Measurements from ENCODE around the gene CHAMP1. TPM values are rescaled to one million over a fixed set of nuclear protein-coding genes. Genes with fewer than 3 reads are reported as not detected.

CHAMP1 gene
- total and polyA plus RNA-seq, 2 of the 13 experiments (the other 11 are each of a cell fraction or from before 2014, with no cell fraction given) = 8.4 to 9.7 TPM

- no peak for TF ChIP-seq PLRG1 (conservative IDR thresholded peaks at IDR 0.05)
- TF ChIP-seq SMAD9 (CRISPR knock-in tag; IDR thresholded peaks at IDR 0.05) = no peak
- peak; percentile 94 for TF ChIP-seq MEIS2 (CRISPR knock-in tag; IDR thresholded peaks at IDR 0.05)
- TF ChIP-seq THAP11 (CRISPR knock-in tag; IDR thresholded peaks at IDR 0.05) = peak; percentile 85
- no peak for TF ChIP-seq ZBTB37 (CRISPR knock-in tag; IDR thresholded peaks at IDR 0.05)
- TF ChIP-seq ZNF530 (CRISPR knock-in tag; IDR thresholded peaks at IDR 0.05; ENCODE audit: low read depth) = no peak
- TF ChIP-seq ZNF451 (CRISPR knock-in tag; IDR thresholded peaks at IDR 0.05) = peak; percentile 51; the same call in 1 of the 2 replicates
- TF ChIP-seq EP300 (IDR thresholded peaks at IDR 0.05; ENCODE audit: low read depth in 2 of 2, low read length in 2 of 2) = no peak
- peak; percentile 56 for TF ChIP-seq EP300 (CRISPR knock-in tag; IDR thresholded peaks at IDR 0.05; ENCODE audit: borderline replicate concordance)
- TF ChIP-seq ZFP90 (CRISPR knock-in tag; IDR thresholded peaks at IDR 0.05; ENCODE audit: borderline replicate concordance) = no peak; the same call in 1 of the 2 replicates
- no peak for TF ChIP-seq ZNF251 (CRISPR knock-in tag; IDR thresholded peaks at IDR 0.05)
- TF ChIP-seq GATAD2A (CRISPR knock-in tag; IDR thresholded peaks at IDR 0.05) = peak; percentile 4; the same call in 1 of the 2 replicates
- peak; percentile 81 for TF ChIP-seq ZNF441 (CRISPR knock-in tag; IDR thresholded peaks at IDR 0.05; ENCODE audit: borderline replicate concordance)
- TF ChIP-seq U2AF2 (IDR thresholded peaks at IDR 0.05; ENCODE audit: low read depth, low read length) = no peak
- TF ChIP-seq ERF (CRISPR knock-in tag; IDR thresholded peaks at IDR 0.05) = peak; percentile 73
- 0 out of 2 replicates have a peak, but pooled peaks have one; percentile 6 for TF ChIP-seq HNRNPL (IDR thresholded peaks at IDR 0.05; ENCODE audit: low read depth, low read length)
- no peak; the same call in 1 of the 2 replicates for TF ChIP-seq ZZZ3 (CRISPR knock-in tag; IDR thresholded peaks at IDR 0.05; ENCODE audit: borderline replicate concordance)
- peak; percentile 98 for TF ChIP-seq HES4 (CRISPR knock-in tag; IDR thresholded peaks at IDR 0.05; ENCODE audit: borderline replicate concordance)
- TF ChIP-seq HOXA7 (CRISPR knock-in tag; IDR thresholded peaks at IDR 0.05) = no peak
- TF ChIP-seq ZFP62 (CRISPR knock-in tag; IDR thresholded peaks at IDR 0.05) = no peak
- TF ChIP-seq AHDC1 (CRISPR knock-in tag; IDR thresholded peaks at IDR 0.05; ENCODE audit: borderline replicate concordance) = no peak
- TF ChIP-seq NR2C2 (CRISPR knock-in tag; IDR thresholded peaks at IDR 0.05; ENCODE audit: borderline replicate concordance) = peak; percentile 43; the same call in 1 of the 2 replicates
- TF ChIP-seq MBD4 (IDR thresholded peaks at IDR 0.05; ENCODE audit: borderline replicate concordance, low read length) = no peak
- TF ChIP-seq ZNF460 (CRISPR knock-in tag; IDR thresholded peaks at IDR 0.05; ENCODE audit: borderline replicate concordance) = no peak
- no peak; the same call in 1 of the 2 replicates for TF ChIP-seq ZNF232 (CRISPR knock-in tag; IDR thresholded peaks at IDR 0.05; ENCODE audit: borderline replicate concordance)
Measured at GRCh38 chr13:114314074-114314912, at the start of gene CHAMP1 (continued).
